Caco-2 (cell line): ENCODE results near the gene ZBTB14. TPM values are rescaled to one million over a fixed set of nuclear protein-coding genes. Genes with fewer than 3 reads are reported as not detected.

Source experiments
- BruUV-seq: library from RNA; stranded (reverse); fragments of 400-500 nt; replicated peaks from 2 replicates; lab custom pipeline; 2021; lab: Mats Ljungman, UMichigan
- CTCF ChIA-PET: fragments of 300-600 bp; sonication (Branson Sonifier 250); formaldehyde crosslinking; loops from one replicate; lab custom pipeline; 2022; ENCODE audit warnings: antibody characterized with exemption; lab: Charles Lee
- POLR2A ChIA-PET: fragments of 300-600 bp; sonication (Branson Sonifier 250); formaldehyde crosslinking; loops from one replicate; lab custom pipeline; 2022; ENCODE audit warnings: antibody characterized with exemption; lab: Charles Lee
- DNase-seq, 2 experiments: peaks; one replicate each; pipeline versions ENCODE4 v3.0.0 to v3.0.0-alpha.2; 2020 to 2022
- H3K27me3 ChIP-seq: replicated peaks from 2 replicates; pipeline ENCODE4 v1.6.0; 2011; ENCODE audit warnings: low read length; ENCODE audit not compliant: control insufficient read depth, insufficient read depth
- H3K36me3 ChIP-seq: 2 replicates; pipeline ENCODE4 v1.5.1; 2011; ENCODE audit warnings: low read length; ENCODE audit not compliant: control insufficient read depth, insufficient read depth
- H3K4me1 ChIP-seq: fragments of 250-450 bp; sonication (Bioruptor Pico); 2 replicates; pipeline ENCODE4 v1.5.1; 2020; ENCODE audit warnings: mild to moderate bottlenecking
- H3K4me3 ChIP-seq: 2 replicates; pipeline ENCODE4 v1.5.1; 2011; ENCODE audit warnings: low read depth, mild to moderate bottlenecking, control low read depth, low read length
- H3K9me3 ChIP-seq: fragments of 250-450 bp; sonication (Bioruptor Pico); 2 replicates; pipeline ENCODE4 v1.5.1; 2020; ENCODE audit warnings: mild to moderate bottlenecking, moderate library complexity
- H3K27ac Mint-ChIP-seq: one replicate; pipeline ENCODE4 v1.8.0; 2022; ENCODE audit warnings: mixed read lengths; ENCODE audit not compliant: unreplicated experiment
- H3K27me3 Mint-ChIP-seq: one replicate; pipeline ENCODE4 v1.8.0; 2022; ENCODE audit warnings: mixed read lengths; ENCODE audit not compliant: insufficient read depth, unreplicated experiment
- H3K36me3 Mint-ChIP-seq: one replicate; pipeline ENCODE4 v1.8.0; 2022; ENCODE audit warnings: mild to moderate bottlenecking, mixed read lengths; ENCODE audit not compliant: insufficient read depth, unreplicated experiment
- H3K4me1 Mint-ChIP-seq: one replicate; pipeline ENCODE4 v1.8.0; 2022; ENCODE audit warnings: low read depth, mixed read lengths; ENCODE audit not compliant: unreplicated experiment
- H3K4me3 Mint-ChIP-seq: one replicate; pipeline ENCODE4 v1.8.0; 2022; ENCODE audit warnings: mild to moderate bottlenecking, moderate library complexity, mixed read lengths; ENCODE audit not compliant: unreplicated experiment
- H3K9me3 Mint-ChIP-seq: one replicate; pipeline ENCODE4 v1.8.0; 2022; ENCODE audit warnings: mixed read lengths; ENCODE audit not compliant: unreplicated experiment
- intact Hi-C: fragments of 100-400 bp; cut with micrococcal nuclease; formaldehyde crosslinking; loops from one replicate; pipeline ENCODE4 v1.10.0; 2022; ENCODE audit not compliant: unreplicated experiment
- total RNA-seq: library from RNA; stranded (reverse); gene quantifications from 2 replicates; pipeline ENCODE4 v1.2.3, GENCODE V29; 2022
- TF ChIP-seq, protein P1 (sequence below), 2 experiments: fragments of 200-600 bp in 1 of 2; IDR thresholded peaks; 1 replicate in 1 of 2; 2 replicates in 1 of 2; pipeline versions ENCODE4 v1.5.1 to v1.8.0; 2011 to 2022; ENCODE audit warnings: antibody characterized with exemption in 1 of 2, control low read depth in 1 of 2, inconsistent platforms in 1 of 2, low read depth in 1 of 2, low read length in 1 of 2, mild to moderate bottlenecking in 1 of 2, moderate library complexity in 1 of 2; ENCODE audit not compliant: insufficient read depth in 1 of 2, severe bottlenecking in 1 of 2, unreplicated experiment in 1 of 2

ZBTB14 gene
- total RNA-seq, 1 experiment from 2014 or later: 14.7 TPM

GRCh38 chr18:5294457-5295230 lies 882 bp downstream of the ZBTB14 start:
- 0 out of 2 replicates have a peak, but pooled peaks cover 4% of the 10 kb centered on the region for H3K4me1 ChIP-seq
- peak overlapping the region; percentile 89 for H3K4me3 ChIP-seq
- BruUV-seq: no TSS peak
- CTCF ChIA-PET: interaction anchor here (1.0 kb wide), 1 partner anchor 57 kb away, joined by 5 read pairs; no protein-coding TSS in a partner anchor
- intact Hi-C loops: no loop called here
- no peaks in the 10 kb centered on the region for H3K9me3 Mint-ChIP-seq
- no peaks in the 10 kb centered on the region for H3K9me3 ChIP-seq
- peak overlapping the region; percentile 81 for H3K4me3 Mint-ChIP-seq
- H3K27me3 ChIP-seq: no peaks in the 10 kb centered on the region
- POLR2A ChIA-PET: interaction anchor here (0.6 to 3.9 kb wide), 3 partner anchors 57 to 212 kb away, joined by 3 to 58 read pairs (median 3); no protein-coding TSS in a partner anchor
- H3K36me3 Mint-ChIP-seq: peaks cover 29% of the 10 kb centered on the region
- peaks cover 9% of the 10 kb centered on the region for H3K4me1 Mint-ChIP-seq
- H3K36me3 ChIP-seq: no peaks in the 10 kb centered on the region; the same call in 1 of the 2 replicates
- no peaks in the 10 kb centered on the region for H3K27me3 Mint-ChIP-seq
- H3K27ac Mint-ChIP-seq: peak overlapping the region; percentile 45
- peak in 1 of 2 experiments; percentile 62 for DNase-seq
- TF ChIP-seq, protein P1, sequence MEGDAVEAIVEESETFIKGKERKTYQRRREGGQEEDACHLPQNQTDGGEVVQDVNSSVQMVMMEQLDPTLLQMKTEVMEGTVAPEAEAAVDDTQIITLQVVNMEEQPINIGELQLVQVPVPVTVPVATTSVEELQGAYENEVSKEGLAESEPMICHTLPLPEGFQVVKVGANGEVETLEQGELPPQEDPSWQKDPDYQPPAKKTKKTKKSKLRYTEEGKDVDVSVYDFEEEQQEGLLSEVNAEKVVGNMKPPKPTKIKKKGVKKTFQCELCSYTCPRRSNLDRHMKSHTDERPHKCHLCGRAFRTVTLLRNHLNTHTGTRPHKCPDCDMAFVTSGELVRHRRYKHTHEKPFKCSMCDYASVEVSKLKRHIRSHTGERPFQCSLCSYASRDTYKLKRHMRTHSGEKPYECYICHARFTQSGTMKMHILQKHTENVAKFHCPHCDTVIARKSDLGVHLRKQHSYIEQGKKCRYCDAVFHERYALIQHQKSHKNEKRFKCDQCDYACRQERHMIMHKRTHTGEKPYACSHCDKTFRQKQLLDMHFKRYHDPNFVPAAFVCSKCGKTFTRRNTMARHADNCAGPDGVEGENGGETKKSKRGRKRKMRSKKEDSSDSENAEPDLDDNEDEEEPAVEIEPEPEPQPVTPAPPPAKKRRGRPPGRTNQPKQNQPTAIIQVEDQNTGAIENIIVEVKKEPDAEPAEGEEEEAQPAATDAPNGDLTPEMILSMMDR (IDR thresholded peaks at IDR 0.05; ENCODE audit: insufficient read depth in 1 of 2, low read depth in 1 of 2, low read length in 1 of 2, severe bottlenecking in 1 of 2, unreplicated experiment in 1 of 2): no peak

GRCh38 chr18:5294113-5294456 lies 1.4 kb downstream of the ZBTB14 start:
- Mint-ChIP-seq H3K4me3 (peak overlapping the region; percentile 81), H3K36me3 (peaks cover 29% of the 10 kb centered on the region), H3K4me1 (peaks cover 9% of the 10 kb centered on the region), H3K27me3 (no peaks in the 10 kb centered on the region), H3K27ac (peak overlapping the region; percentile 45), H3K9me3 (no peaks in the 10 kb centered on the region)
- no peaks in the 10 kb centered on the region for H3K9me3 ChIP-seq
- no peak for DNase-seq
- no peaks in the 10 kb centered on the region for H3K27me3 ChIP-seq
- H3K4me3 ChIP-seq: peak overlapping the region; percentile 89
- ChIA-PET CTCF (interaction anchor here (1.0 kb wide), 1 partner anchor 57 kb away, joined by 5 read pairs; no protein-coding TSS in a partner anchor), POLR2A (interaction anchor here (0.6 to 3.9 kb wide), 2 partner anchors 56 to 212 kb away, joined by 3 to 58 read pairs; no protein-coding TSS in a partner anchor)
- TSS peak; percentile 14 for BruUV-seq
- TF ChIP-seq, protein P1 (IDR thresholded peaks at IDR 0.05; ENCODE audit: insufficient read depth in 1 of 2, low read depth in 1 of 2, low read length in 1 of 2, severe bottlenecking in 1 of 2, unreplicated experiment in 1 of 2): no peak
- H3K36me3 ChIP-seq: no peaks in the 10 kb centered on the region; the same call in 1 of the 2 replicates
- H3K4me1 ChIP-seq: 0 out of 2 replicates have a peak, but pooled peaks cover 4% of the 10 kb centered on the region
- intact Hi-C loops: no loop called here

- Mint-ChIP-seq H3K27me3 (no peaks in the 10 kb centered on the region), H3K27ac (no peak overlapping the region), H3K9me3 (no peaks in the 10 kb centered on the region), H3K36me3 (peaks cover 15% of the 10 kb centered on the region), H3K4me3 (no peak overlapping the region), H3K4me1 (no peaks in the 10 kb centered on the region)
- Histone ChIP-seq H3K9me3 (no peaks in the 10 kb centered on the region), H3K36me3 (no peaks in the 10 kb centered on the region; the same call in 1 of the 2 replicates), H3K4me3 (no peak overlapping the region), H3K27me3 (no peaks in the 10 kb centered on the region), H3K4me1 (no peaks in the 10 kb centered on the region)
- intact Hi-C loops: no loop called here
- TF ChIP-seq, protein P1 (IDR thresholded peaks at IDR 0.05; ENCODE audit: insufficient read depth in 1 of 2, low read depth in 1 of 2, low read length in 1 of 2, severe bottlenecking in 1 of 2, unreplicated experiment in 1 of 2): no peak
- ChIA-PET POLR2A (no interaction called here), CTCF (no interaction called here)
- BruUV-seq: no TSS peak
- DNase-seq: no peak
Observed at GRCh38 chr18:5288517-5288935, 7.0 kb downstream of the ZBTB14 start.
